Measurements from ENCODE around the gene KANSL2.
"Not testable (repeated sequence)": the region's sequence is repeated elsewhere in the genome, so short reads cannot be mapped to it uniquely, and the experiment has no call there.

KANSL2 gene

GRCh38 chr12:48683534-48683933 is 1.5 kb upstream of the KANSL2 start:
- DNase-seq (ENCODE audit: low read depth) = no peak

GRCh38 chr12:48682927-48683326 is 889 bp upstream of the KANSL2 start:
- no peak for DNase-seq (ENCODE audit: low read depth)

- not testable (repeated sequence) for DNase-seq (ENCODE audit: low read depth)
Observed at GRCh38 chr12:48682533-48682905, 481 bp upstream of the KANSL2 start.

GRCh38 chr12:48681399-48681709 is 684 bp downstream of the KANSL2 start:
- no peak for DNase-seq (ENCODE audit: low read depth)

GRCh38 chr12:48680861-48681260 is 1.2 kb downstream of the KANSL2 start:
- no peak for DNase-seq (ENCODE audit: low read depth)

- no peak for DNase-seq (ENCODE audit: low read depth)
Observed at GRCh38 chr12:48678551-48679185, 3.4 kb downstream of the KANSL2 start.

- DNase-seq (ENCODE audit: low read depth) = no peak
Observed at GRCh38 chr12:48671231-48671856, 10.7 kb downstream of the KANSL2 start.

GRCh38 chr12:48668996-48669395 is 13.0 kb downstream of the KANSL2 start:
- no peak for DNase-seq (ENCODE audit: low read depth)

- DNase-seq (ENCODE audit: low read depth) = no peak
Observed at GRCh38 chr12:48659863-48660262, 22.2 kb downstream of the KANSL2 start.

GRCh38 chr12:48651681-48652080 is 30.4 kb downstream of the KANSL2 start:
- no peak for DNase-seq (ENCODE audit: low read depth)

GRCh38 chr12:48645354-48645753 is 36.7 kb downstream of the KANSL2 start:
- DNase-seq (ENCODE audit: low read depth) = not testable (repeated sequence)

- no peak for DNase-seq (ENCODE audit: low read depth)
Observed at GRCh38 chr12:48643011-48643410, 39.0 kb downstream of the KANSL2 start.

GRCh38 chr12:48641752-48642555 is 40.1 kb downstream of the KANSL2 start:
- not testable (repeated sequence) for DNase-seq (ENCODE audit: low read depth)

GRCh38 chr12:48640854-48641253 is 41.2 kb downstream of the KANSL2 start:
- no peak for DNase-seq (ENCODE audit: low read depth)

- DNase-seq (ENCODE audit: low read depth) = no peak
Observed at GRCh38 chr12:48640428-48640827, 41.6 kb downstream of the KANSL2 start.

GRCh38 chr12:48631071-48631470 is 51.0 kb downstream of the KANSL2 start:
- DNase-seq (ENCODE audit: low read depth) = no peak

GRCh38 chr12:48630346-48630745 is 51.7 kb downstream of the KANSL2 start:
- DNase-seq (ENCODE audit: low read depth) = no peak

- no peak for DNase-seq (ENCODE audit: low read depth)
Observed at GRCh38 chr12:48629541-48629940, 52.5 kb downstream of the KANSL2 start.

- DNase-seq (ENCODE audit: low read depth) = no peak
Observed at GRCh38 chr12:48627556-48627955, 54.5 kb downstream of the KANSL2 start.

- DNase-seq (ENCODE audit: low read depth) = not testable (repeated sequence)
Observed at GRCh38 chr12:48622997-48623396, 59.0 kb downstream of the KANSL2 start.

- DNase-seq (ENCODE audit: low read depth) = peak; percentile 35
Observed at GRCh38 chr12:48618541-48618940, 63.5 kb downstream of the KANSL2 start.

GRCh38 chr12:48615681-48616080 is 66.4 kb downstream of the KANSL2 start:
- no peak for DNase-seq (ENCODE audit: low read depth)

- no peak for DNase-seq (ENCODE audit: low read depth)
Observed at GRCh38 chr12:48613321-48613720, 68.7 kb downstream of the KANSL2 start.

All from non-pigmented ciliary epithelial cell (primary cell).